LHCN-M2 (cell line): ENCODE results near the gene ZNF608. TPM values are rescaled to one million over a fixed set of nuclear protein-coding genes. Genes with fewer than 3 reads are reported as not detected.

ENCODE experiments used
- DNase-seq: peaks from one replicate; pipeline ENCODE4 v3.0.0-alpha.2; 2012; ENCODE audit warnings: low read depth
- total RNA-seq: library from RNA; depleted of rRNA; stranded (reverse); fragments of >200 nt; gene quantifications from 2 replicates; pipeline ENCODE4 v1.2.3, GENCODE V29; 2014

ZNF608 gene
- total RNA-seq, 1 experiment from 2014 or later: 19.4 TPM

- DNase-seq: no peak
These were observed 27.1 kb downstream of the ZNF608 start for GRCh38 chr5:124719113-124719967.

DNA sequence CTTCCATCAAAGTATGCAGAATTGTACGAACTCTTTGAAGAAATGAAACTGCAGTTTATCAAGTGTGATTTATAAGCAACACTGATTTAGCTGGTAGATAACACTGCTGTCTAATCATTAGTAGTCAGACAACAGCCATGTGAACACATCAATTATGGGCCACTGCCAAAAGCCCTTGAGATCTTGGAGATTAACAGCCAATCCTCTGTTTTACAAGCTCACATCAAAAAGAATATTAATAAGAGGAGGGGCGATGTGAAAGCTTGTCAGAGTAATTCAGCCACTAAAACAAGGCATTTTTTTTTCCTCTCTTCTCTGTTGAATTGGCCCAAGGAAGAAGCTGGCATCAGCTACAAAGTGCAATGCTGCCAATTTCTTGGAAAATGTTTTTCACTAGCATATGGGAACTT, 28.1 kb downstream of the ZNF608 start:
- DNase-seq: no peak

DNA sequence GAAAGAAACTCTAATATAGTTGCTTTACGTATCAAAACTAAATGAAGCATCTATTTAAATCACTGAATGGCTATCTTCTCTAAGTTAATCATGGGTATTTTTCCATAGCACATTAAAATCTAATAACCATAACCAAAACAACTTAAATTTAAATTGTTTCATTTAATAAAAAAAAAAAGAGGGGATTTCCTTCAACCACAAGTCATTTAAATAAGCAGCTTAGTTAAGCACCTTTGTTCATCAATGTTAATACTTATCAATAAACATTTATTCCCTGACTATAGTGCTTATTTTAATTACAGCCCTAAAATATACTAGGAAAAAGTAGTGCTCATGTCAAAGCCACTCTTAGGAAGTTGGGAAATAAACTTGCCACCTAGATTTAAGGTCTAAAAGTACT, 30.3 kb downstream of the ZNF608 start:
- no peak for DNase-seq

DNA sequence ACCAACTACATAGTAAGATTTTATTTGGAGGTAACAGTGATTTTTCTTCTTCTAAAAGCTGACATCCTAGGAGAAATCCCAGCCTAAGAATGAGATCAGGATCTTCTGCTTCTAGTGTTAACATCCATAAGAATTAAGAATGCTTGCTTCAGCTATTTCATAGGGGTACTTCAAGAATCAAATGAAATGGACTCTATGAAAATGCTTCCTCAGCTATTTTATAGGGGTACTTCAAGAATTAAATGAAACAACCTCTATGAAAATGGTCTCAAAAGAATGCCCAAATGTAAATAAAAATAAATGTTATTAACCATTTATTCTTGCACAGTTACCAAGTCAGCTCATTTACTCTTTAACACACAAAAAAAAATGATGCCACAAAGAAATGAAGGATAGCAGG, 31.5 kb downstream of the ZNF608 start:
- no peak for DNase-seq

DNA sequence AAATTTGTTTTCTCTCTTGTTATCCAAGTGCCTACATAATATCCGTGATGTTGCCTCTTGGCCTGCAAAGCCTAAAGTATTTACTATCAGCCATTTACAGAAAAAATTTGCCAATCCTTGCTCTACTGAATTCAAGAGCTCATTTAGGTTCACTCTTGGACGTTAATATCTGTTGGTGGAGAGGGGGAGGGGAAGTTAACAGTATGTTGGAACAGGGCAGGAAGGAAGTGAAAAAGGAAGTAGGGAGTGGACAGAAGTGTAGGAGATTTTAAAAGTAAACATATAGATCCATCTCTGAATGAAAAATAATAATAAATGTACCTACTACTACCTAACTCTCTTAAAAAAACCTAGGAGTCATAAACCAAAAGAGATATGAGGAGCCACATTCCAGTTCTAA, 32.8 kb downstream of the ZNF608 start:
- DNase-seq: no peak

DNA sequence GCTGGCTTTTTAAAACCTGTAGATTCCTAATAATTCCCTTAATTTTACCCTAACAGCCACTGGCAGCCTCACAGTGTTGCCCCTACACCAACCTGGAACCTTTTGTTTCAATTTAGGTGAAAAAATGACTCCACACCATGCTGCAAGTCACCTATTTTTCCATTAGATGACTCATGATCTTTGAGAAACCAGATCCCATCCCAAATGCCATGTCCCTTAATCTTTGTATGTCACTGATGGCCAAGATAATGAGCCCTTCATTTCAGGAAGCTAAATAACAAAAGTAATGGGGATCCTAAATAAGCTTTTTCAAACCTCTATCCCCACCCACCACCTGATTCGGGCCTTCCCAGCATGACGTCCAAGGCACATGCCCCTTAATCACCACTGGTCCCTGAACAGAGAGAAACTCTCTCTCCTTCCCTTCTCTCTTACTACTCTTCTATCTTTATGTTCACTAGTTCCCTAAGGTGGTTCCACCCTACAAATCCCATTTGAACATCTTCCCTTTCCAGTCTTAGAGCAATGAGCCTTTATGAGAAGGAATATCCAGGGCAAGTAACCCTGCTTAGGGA, 33.6 kb downstream of the ZNF608 start:
- no peak for DNase-seq

DNA sequence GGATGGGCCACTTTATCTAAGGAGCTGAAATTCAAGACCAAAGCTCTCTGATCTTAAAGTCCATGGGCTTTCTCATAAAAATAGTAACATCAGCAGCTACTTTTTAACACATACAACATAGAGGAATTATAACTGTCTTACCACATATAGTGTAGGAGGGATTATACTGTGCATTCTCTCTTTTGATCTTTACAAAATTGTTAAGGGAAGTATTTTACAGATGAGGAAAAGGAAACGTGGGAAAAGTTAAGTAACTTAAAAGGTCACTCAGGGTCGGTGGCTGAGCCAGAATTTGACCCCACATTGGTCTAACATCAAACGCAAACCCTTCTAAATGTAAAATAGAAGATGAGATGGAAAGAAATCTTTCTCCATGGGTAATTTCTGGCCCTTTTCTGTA, 38.4 kb downstream of the ZNF608 start:
- DNase-seq: no peak

- DNase-seq: no peak
These were observed 38.9 kb downstream of the ZNF608 start for GRCh38 chr5:124707520-124707919.

- DNase-seq: peak; percentile 27
These were observed 39.6 kb downstream of the ZNF608 start for GRCh38 chr5:124706729-124707361.

DNA sequence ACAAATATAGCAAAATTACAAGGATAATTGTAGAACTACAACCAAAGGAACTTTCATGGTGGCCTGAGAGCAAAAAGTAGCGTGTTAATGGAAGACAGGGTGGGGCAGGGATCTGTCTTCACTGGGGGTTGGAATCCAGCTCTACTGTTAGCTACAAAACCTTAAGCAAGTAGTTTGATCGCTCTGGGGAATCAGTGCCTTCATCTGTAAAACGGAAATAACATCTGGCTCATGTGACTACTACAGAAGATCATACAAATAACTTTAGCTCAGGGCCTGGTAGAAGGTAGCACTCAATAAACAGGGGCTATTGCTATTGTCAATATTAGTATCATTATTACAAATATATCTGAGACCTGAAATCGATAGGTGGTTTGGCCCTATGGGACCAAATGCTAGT, 40.4 kb downstream of the ZNF608 start:
- DNase-seq: no peak

- DNase-seq: no peak
These were observed 40.9 kb downstream of the ZNF608 start for GRCh38 chr5:124705577-124705976.

- no peak for DNase-seq
These were observed 41.7 kb downstream of the ZNF608 start for GRCh38 chr5:124704594-124705284.

DNA sequence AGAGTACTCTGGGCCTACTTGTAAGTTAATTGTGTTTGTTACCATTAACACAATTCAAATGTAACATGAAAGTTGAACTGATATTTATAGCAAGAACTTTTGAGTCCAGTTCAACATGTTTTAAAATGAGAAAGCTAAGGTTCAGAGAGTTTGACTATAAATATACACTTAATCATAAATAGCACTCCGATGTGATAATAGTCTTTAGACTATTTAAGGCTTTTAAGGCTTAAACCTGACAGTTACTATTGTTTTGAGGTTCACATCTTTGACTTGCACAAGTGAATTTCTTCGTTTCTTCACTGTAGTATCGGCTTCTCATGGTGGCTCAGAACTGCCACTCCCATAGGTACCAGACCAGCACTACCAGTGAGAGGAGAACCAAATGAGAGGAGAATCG, 42.4 kb downstream of the ZNF608 start:
- DNase-seq: no peak

- DNase-seq: no peak
These were observed 43.9 kb downstream of the ZNF608 start for GRCh38 chr5:124702525-124702924.

GRCh38 chr5:124701873-124702425, 44.5 kb downstream of the ZNF608 start:
- DNase-seq: no peak

DNA sequence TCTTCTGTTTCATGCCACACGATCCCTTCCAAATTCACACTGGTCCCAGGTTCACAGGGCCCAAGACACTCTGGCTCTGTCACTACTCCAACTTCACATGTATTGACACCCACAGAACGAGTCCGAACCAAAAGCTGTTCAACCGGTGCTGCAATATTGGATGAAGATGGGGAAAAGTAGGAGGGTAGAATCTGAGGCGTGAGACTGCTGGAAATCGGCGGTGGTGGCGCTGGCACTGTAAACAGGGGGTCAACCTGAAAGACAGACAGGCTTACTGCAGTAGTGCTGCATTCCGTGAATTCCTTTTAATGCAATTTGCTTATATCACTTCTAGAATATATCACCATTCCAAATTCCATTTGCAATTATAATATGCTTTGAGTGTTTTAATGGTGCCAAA, 45.4 kb downstream of the ZNF608 start:
- no peak for DNase-seq

- no peak for DNase-seq
These were observed 46.1 kb downstream of the ZNF608 start for GRCh38 chr5:124700333-124700732.

DNA sequence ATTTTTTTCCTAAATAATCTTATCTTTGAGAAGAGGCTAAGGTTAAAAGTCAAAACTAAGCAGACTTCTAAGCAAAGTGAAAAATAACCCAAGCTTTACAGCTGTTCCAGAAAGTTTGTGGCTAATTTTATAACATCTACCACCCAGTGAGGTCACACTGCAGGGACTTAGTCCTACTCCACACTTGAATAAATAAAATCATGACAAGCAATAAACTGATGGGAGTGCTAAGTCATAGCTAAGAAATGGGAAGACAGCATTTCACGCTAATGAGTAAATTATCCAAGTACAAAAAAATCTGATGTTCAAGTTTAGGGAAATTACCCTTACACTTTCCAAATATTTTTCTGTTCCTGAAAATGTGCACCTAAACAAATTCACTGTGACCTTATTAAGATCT, 47.7 kb downstream of the ZNF608 start:
- DNase-seq: peak; percentile 80

DNA sequence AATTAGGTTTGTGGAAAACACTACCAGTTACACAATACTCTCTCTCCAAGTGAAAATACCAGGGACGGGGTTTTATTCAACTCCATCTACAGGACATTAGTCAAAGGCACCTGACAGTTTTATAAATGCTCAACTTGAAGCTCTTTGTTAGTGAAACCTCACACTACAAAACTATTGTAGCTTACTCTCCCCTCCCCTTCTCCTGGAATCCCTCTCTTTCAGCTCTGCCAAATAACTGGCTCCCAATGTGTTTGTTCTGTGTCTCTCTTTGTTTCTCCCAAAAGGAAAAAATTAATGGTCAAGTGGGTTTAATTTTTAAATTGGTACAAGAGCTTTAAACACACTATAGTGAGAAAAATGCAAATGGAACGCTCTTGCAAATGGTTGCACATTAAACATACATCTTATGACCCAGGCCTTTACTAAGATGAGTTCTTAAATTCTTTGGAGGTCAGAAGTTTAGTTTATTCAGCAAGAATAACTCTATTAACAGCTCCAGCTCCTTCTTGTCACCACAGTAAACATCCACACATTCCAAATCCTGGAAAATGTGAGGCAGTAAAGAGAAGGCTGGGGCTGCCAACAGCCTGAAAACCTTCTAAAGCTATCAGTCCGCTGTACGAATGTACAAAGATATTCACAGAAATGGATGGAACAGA, 48.4 kb downstream of the ZNF608 start:
- DNase-seq: no peak

GRCh38 chr5:124697501-124697900, 48.9 kb downstream of the ZNF608 start:
- DNase-seq: no peak

- no peak for DNase-seq
These were observed 49.5 kb downstream of the ZNF608 start for GRCh38 chr5:124696898-124697297.
